ENCODE data around the gene OSM.

OSM gene

DNA sequence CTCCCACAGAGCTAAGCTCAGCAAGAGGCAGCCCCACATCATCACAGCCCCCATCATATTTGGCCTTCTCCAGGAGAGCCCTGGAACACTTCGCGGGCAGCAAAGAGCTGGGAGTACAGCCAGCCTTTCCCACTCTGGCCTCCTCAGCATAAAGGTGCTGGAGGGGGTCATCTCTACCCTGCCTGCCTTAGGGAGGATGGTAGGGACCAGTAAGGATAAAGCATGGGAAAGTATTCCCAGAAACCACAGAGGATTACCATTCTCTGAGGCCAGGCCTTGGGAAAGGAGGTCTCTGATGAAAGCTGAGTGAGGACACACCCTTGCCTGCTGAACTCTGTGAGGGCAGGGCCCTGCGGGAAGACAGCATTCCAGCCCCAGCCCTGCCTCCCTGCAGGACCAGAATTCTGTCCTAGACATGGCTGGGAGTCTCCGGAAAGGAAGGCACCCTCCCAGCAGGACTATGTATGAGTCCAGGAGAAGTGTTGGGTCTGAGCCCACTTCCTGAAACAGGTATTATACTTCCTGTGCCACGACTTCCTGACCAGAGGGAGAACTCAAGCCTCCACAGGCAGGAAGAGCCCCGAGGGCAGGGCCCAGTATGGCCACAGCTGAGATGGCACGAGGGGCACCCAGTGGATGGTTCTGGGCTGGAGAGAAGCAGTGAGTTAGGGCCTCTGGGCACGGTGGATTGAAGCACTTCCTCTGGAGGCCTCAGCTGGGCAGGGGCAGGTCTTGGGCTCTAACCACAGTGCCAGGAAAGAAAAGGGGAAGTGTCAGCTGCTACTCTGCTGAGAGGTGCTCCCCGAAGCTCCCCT is 35.6 kb upstream of the OSM start:
- no peaks in the 10 kb centered on the region for H3K9me3 Mint-ChIP-seq
- DNase-seq = no peak
- no peaks in the 10 kb centered on the region for H3K27me3 Mint-ChIP-seq (ENCODE audit: low read depth, poor library complexity)
- no peak overlapping the region for H3K27ac Mint-ChIP-seq
- peaks cover 16% of the 10 kb centered on the region for H3K4me1 Mint-ChIP-seq
- H3K36me3 Mint-ChIP-seq (ENCODE audit: low read depth) = no peaks in the 10 kb centered on the region
- no peak overlapping the region for H3K4me3 Mint-ChIP-seq
- TF ChIP-seq, protein P1, sequence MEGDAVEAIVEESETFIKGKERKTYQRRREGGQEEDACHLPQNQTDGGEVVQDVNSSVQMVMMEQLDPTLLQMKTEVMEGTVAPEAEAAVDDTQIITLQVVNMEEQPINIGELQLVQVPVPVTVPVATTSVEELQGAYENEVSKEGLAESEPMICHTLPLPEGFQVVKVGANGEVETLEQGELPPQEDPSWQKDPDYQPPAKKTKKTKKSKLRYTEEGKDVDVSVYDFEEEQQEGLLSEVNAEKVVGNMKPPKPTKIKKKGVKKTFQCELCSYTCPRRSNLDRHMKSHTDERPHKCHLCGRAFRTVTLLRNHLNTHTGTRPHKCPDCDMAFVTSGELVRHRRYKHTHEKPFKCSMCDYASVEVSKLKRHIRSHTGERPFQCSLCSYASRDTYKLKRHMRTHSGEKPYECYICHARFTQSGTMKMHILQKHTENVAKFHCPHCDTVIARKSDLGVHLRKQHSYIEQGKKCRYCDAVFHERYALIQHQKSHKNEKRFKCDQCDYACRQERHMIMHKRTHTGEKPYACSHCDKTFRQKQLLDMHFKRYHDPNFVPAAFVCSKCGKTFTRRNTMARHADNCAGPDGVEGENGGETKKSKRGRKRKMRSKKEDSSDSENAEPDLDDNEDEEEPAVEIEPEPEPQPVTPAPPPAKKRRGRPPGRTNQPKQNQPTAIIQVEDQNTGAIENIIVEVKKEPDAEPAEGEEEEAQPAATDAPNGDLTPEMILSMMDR (IDR thresholded peaks at IDR 0.05) = no peak

DNA sequence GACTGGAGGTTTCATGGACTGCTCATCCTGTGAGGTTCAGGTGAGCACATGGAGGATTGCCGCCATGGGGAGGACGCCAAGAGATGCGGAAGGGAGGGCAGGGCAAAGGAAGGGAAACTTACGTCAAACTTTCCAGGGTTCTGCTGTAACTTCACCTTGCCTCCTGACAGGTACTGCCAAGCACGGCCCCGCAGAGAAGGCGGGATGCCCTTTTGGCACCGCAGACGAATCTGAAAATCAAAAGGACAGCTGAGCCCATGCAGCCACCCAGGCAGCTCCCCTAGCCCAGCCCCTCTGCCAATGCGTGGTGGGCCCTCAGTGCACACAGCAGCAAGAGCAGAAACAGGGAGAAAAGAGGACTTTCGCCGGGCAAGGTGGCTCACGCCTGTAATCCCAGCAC is 32.7 kb upstream of the OSM start:
- H3K9me3 Mint-ChIP-seq = no peaks in the 10 kb centered on the region
- DNase-seq = no peak
- H3K27ac Mint-ChIP-seq = no peak overlapping the region
- H3K4me3 Mint-ChIP-seq = no peak overlapping the region
- H3K36me3 Mint-ChIP-seq (ENCODE audit: low read depth) = no peaks in the 10 kb centered on the region
- H3K27me3 Mint-ChIP-seq (ENCODE audit: low read depth, poor library complexity) = no peaks in the 10 kb centered on the region
- TF ChIP-seq, protein P1 (IDR thresholded peaks at IDR 0.05) = no peak
- H3K4me1 Mint-ChIP-seq = peaks cover 7% of the 10 kb centered on the region

DNA sequence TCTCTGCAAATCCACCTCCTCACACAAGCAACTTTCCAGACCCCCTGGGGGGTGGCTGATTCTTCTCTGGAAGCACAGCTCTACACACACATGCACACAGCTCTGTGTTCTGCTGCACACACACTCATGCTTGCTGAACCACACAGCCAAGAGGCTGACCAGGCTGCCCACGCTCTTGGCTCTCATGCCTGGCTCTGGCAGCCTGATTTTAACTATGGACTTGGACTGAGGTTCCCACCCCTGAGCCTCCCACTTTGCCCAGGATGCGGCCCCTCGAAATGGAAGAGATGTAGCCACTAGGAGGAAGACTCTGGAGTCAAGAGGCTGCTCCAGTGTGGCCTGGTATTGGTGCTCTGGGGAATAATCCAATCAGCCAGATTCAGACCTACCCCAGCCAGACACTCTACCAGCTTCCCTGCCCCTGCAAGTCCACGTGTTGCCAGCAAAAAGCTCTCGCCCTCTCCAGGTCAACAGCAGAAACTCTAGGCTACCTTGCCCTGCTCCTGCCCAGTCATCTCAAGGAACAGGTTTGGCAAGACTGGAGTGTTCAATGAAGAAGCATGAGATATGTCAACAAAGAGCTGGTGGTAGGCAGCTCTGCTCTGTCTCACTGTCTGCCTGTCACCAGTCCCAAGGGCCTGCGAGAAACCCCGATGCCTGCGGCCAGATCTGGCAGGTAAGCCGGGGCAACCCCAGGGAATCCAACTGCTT is 31.5 kb upstream of the OSM start:
- H3K27me3 Mint-ChIP-seq (ENCODE audit: low read depth, poor library complexity) = no peaks in the 10 kb centered on the region
- H3K36me3 Mint-ChIP-seq (ENCODE audit: low read depth) = no peaks in the 10 kb centered on the region
- no peak for DNase-seq
- H3K9me3 Mint-ChIP-seq = no peaks in the 10 kb centered on the region
- H3K4me1 Mint-ChIP-seq = peaks cover 17% of the 10 kb centered on the region
- no peak overlapping the region for H3K4me3 Mint-ChIP-seq
- TF ChIP-seq, protein P1 (IDR thresholded peaks at IDR 0.05) = no peak
- H3K27ac Mint-ChIP-seq = no peak overlapping the region

DNA sequence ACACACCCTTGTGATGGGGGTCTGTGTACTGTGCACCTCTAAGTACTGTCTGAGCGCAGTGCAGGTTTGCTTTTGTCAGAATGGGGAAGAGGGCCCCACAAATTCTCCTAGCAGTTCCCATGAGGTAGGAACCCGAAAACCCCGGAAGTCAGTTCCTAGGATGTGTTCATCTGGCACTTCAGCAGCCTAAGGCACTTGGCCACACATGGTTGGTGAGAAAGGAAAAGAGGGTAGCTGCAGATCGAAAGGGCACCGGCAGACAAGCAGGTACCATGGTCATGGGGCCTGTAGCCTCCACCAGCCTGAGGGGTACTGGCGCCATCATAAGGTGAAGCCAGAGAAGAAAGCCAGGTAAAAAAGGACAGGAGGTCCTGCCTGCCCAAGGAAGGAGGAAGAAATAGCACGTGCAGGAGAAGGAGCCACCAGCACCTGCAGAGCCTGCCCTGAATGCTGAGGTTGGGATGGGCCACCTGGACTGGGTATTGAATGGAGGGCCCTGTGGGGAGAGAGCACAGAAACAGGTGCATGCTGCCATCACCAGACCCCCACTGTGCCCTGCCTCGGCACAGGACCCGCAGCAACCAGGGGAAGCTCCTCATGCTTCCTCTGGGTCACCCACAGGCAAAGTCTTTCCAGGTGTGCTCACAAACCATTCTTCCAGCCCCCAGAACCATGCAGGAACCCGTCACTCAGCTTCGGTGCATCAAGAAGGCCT is 30.8 kb upstream of the OSM start:
- Mint-ChIP-seq H3K27me3 (ENCODE audit: low read depth, poor library complexity) (no peaks in the 10 kb centered on the region), H3K4me1 (peaks cover 20% of the 10 kb centered on the region), H3K27ac (no peak overlapping the region), H3K4me3 (no peak overlapping the region), H3K9me3 (no peaks in the 10 kb centered on the region), H3K36me3 (ENCODE audit: low read depth) (no peaks in the 10 kb centered on the region)
- DNase-seq = no peak
- TF ChIP-seq, protein P1 (IDR thresholded peaks at IDR 0.05) = no peak

DNA sequence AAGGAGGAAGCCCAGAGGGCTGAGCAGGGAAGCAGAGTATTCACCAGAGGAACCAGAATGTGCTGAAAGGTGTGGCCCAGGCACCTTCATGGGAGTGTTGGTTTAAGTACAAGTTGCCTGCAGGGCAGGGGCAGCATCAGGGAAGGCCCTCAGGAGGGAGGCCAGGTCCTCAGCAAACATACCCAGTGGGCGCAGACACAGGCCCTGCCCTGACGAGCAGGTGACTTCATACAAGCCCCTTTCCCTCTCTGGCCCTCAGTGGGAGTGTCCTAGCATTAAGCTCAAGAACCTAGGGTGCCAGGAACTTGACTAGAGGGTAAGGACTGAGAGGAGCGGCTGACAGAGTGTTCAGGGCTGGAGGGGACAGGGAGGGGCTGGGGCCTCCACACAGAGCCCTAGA is 30.2 kb upstream of the OSM start:
- DNase-seq = no peak
- Mint-ChIP-seq H3K36me3 (ENCODE audit: low read depth) (no peaks in the 10 kb centered on the region), H3K27me3 (ENCODE audit: low read depth, poor library complexity) (no peaks in the 10 kb centered on the region), H3K9me3 (no peaks in the 10 kb centered on the region), H3K4me1 (peaks cover 20% of the 10 kb centered on the region), H3K27ac (no peak overlapping the region), H3K4me3 (no peak overlapping the region)
- TF ChIP-seq, protein P1 (IDR thresholded peaks at IDR 0.05) = no peak

All from nephron progenitor cell (in vitro differentiated cells).